Pancreas (tissue), 10 donors: ENCODE results near the gene MUC22. TPM values are rescaled to one million over a fixed set of nuclear protein-coding genes. Genes with fewer than 3 reads are reported as not detected.
A peak's percentile ranks its signal among the peaks of the same experiment; 100 is the strongest.
"Not testable (repeated sequence)": the region's sequence is repeated elsewhere in the genome, so short reads cannot be mapped to it uniquely, and the experiment has no call there.

ENCODE experiments used
- ATAC-seq, 4 donors: fragments of 200-7000 bp; cut with Tn5 transposase; one replicate each; pipeline versions ENCODE4 v1.8.0 to v1.9.1; 2020; ENCODE audit warnings: mild to moderate bottlenecking in 4 of 4, moderate library complexity in 4 of 4
- DNase-seq, 6 donors: peaks; one replicate each; pipeline ENCODE4 v3.0.0-alpha.2; 2020
- FAIRE-seq: peaks from 2 replicates; lab custom pipeline; 2012; peaks lifted over from hg19 to GRCh38; lab: Jason Lieb, UNC
- H3K27ac ChIP-seq, 4 donors: fragments of 200-600 bp; sonication (generic); 1 replicate in 3 of 4; 2 replicates in 1 of 4; pipeline versions ENCODE4 v1.5.0 to v1.8.0; 2020
- H3K27me3 ChIP-seq, 4 donors: fragments of 200-600 bp; one replicate each; pipeline ENCODE4 v1.8.0; 2021
- H3K36me3 ChIP-seq, 3 donors: fragments of 200-600 bp; sonication (generic) in 1 of 3; one replicate each; pipeline versions ENCODE4 v1.5.0 to v1.8.0; 2020 to 2021
- H3K4me1 ChIP-seq, 3 donors: fragments of 200-600 bp; one replicate each; pipeline ENCODE4 v1.8.0; 2021
- H3K4me3 ChIP-seq, 4 donors: fragments of 200-600 bp; sonication (generic) in 2 of 4; one replicate each; pipeline versions ENCODE4 v1.5.0 to v1.8.0; 2020 to 2021
- H3K9me3 ChIP-seq, 4 donors: fragments of 200-600 bp; one replicate each; pipeline ENCODE4 v1.8.0; 2021
- CTCF ChIP-seq, 4 donors: fragments of 200-600 bp; sonication (generic) in 3 of 4; IDR thresholded peaks; one replicate each; pipeline versions ENCODE4 v1.5.0 to v1.8.0; 2021; ENCODE audit warnings: antibody characterized with exemption in 4 of 4
- WGBS, 2 donors: extraction: QIAGEN DNeasy Blood & Tissue Kit; methylation state at CpG; one replicate each; pipeline ENCODE4 v1.1.7; 2013; 5-methylcytosine and 5-hydroxymethylcytosine counted together
- intact Hi-C, 3 donors: fragments of 100-400 bp; cut with DNase I; formaldehyde crosslinking; loops; one replicate each; pipeline versions ENCODE4 v1.11.1 to v1.14.2; 2022
- polyA plus RNA-seq, 2 donors: library from polyadenylated mRNA; stranded (reverse); fragments of 200-250 nt; gene quantifications; one replicate each; pipeline ENCODE4 v1.2.3, GENCODE V29; 2013
- total RNA-seq, 6 donors: library from RNA; stranded (reverse); fragmentation: NEBNext Ultra II Directional in 4 of 6; extraction: Animal tissue kit (Norgen Biotek cat#: 25700) in 4 of 6; gene quantifications; one replicate each; pipeline versions ENCODE4 v1.2.1 to v1.2.4, GENCODE V29; 2021 to 2023
- donor health status: healthy with polysubstance abuse.
- donor health status: DM: no; HTN: no; CAD: no; lungs with moderate emphysema.
- donor health status: DM: no; HTN: no; CAD: no.
- donor health status: control.
- donor health status: control.
- donor health status: Bipolar disorder and iron deficiency.
- donor health status: DM: yes; HTN: yes; CAD: no.
- donor health status: DM: no; HTN: no; CAD: no.
- donor health status: DM: no; HTN: no; CAD: no.
- donor health status: DM: yes; HTN: yes; CAD: no.

Gene MUC22
- total and polyA plus RNA-seq, 8 donors: 0.02 TPM; not detected in 7

GRCh38 chr6:30964075-30964474 is 46.2 kb upstream of the MUC22 start:
- no peak for TF ChIP-seq CTCF (IDR thresholded peaks at IDR 0.05)
- FAIRE-seq (no peak), ATAC-seq (peak in 1 of 4 donors; percentile 12), DNase-seq (no peak)
- H3K27me3 ChIP-seq: peaks cover 0 to 4% (median 0%) of the 10 kb centered on the region in 4 donors
- no peak overlapping the region for H3K4me3 ChIP-seq
- H3K9me3 ChIP-seq: no peaks in the 10 kb centered on the region
- H3K36me3 ChIP-seq: no peaks in the 10 kb centered on the region
- intact Hi-C loops: no loop called here
- no peaks in the 10 kb centered on the region for H3K4me1 ChIP-seq
- WGBS, 2 donors: 86 to 100% methylated on average over 4 of the region's 4 CpGs
- H3K27ac ChIP-seq: no peak overlapping the region

- no peak for ATAC-seq
- Histone ChIP-seq H3K4me3 (no peak overlapping the region), H3K36me3 (no peaks in the 10 kb centered on the region), H3K4me1 (no peaks in the 10 kb centered on the region), H3K9me3 (no peaks in the 10 kb centered on the region), H3K27ac (no peak overlapping the region), H3K27me3 (no peaks in the 10 kb centered on the region)
- DNase-seq: no peak
- TF ChIP-seq CTCF (IDR thresholded peaks at IDR 0.05): no peak
- 75 to 84% methylated on average over 5 of the region's 5 CpGs for WGBS, 2 donors
- no peak for FAIRE-seq
- intact Hi-C loops: no loop called here
Observed at GRCh38 chr6:30965140-30965601, 45.1 kb upstream of the MUC22 start.

DNA sequence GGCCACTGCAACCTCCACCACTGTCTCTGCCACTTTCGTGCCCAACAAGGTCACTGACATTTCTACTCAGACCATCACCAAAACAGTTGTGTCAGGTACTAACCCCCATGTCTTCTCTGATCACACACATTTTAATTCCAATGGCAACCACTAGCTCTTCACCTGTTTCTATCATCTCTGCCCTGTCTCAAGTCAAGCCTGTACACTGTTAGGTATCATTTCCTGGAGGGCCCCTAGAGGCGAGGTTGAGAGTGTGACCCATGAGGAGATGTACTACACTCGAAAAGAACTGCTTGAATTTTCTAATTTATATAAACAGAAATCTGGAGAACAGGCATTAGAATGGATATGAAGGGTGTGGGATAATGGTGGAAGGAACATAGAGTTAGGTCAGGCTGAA is 44.1 kb upstream of the MUC22 start:
- Histone ChIP-seq H3K27me3 (no peaks in the 10 kb centered on the region), H3K4me3 (no peak overlapping the region), H3K9me3 (no peaks in the 10 kb centered on the region), H3K36me3 (no peaks in the 10 kb centered on the region), H3K4me1 (no peaks in the 10 kb centered on the region), H3K27ac (no peak overlapping the region)
- TF ChIP-seq CTCF (IDR thresholded peaks at IDR 0.05): no peak
- no peak for FAIRE-seq
- ATAC-seq: no peak
- DNase-seq: no peak
- intact Hi-C loops: no loop called here
- WGBS, 2 donors: 56 to 64% methylated on average over 3 of the region's 3 CpGs

GRCh38 chr6:30969171-30969570 is 41.1 kb upstream of the MUC22 start:
- DNase-seq: not testable (repeated sequence)
- WGBS, 2 donors: 86 to 90% methylated on average over 6 of the region's 6 CpGs

GRCh38 chr6:30970946-30971345 is 39.3 kb upstream of the MUC22 start:
- Histone ChIP-seq H3K4me1 (no peaks in the 10 kb centered on the region), H3K4me3 (no peak overlapping the region), H3K36me3 (no peaks in the 10 kb centered on the region), H3K27me3 (no peaks in the 10 kb centered on the region), H3K9me3 (no peaks in the 10 kb centered on the region), H3K27ac (no peak overlapping the region)
- no peak for TF ChIP-seq CTCF (IDR thresholded peaks at IDR 0.05)
- intact Hi-C loops: no loop called here
- ATAC-seq: no peak
- no peak for DNase-seq
- WGBS, 2 donors: 78 to 84% methylated on average over 5 of the region's 5 CpGs
- no peak for FAIRE-seq

More at GRCh38 chr6:30969171-30969570, 41.1 kb upstream of the MUC22 start:
- intact Hi-C loops, H3K4me3 ChIP-seq, H3K4me1 ChIP-seq, H3K27ac ChIP-seq, H3K36me3 ChIP-seq, ATAC-seq, H3K27me3 ChIP-seq, H3K9me3 ChIP-seq, FAIRE-seq: not testable (repeated sequence)
